RWPE2 (cell line): ENCODE measurements around the gene RHCE.
A peak's percentile ranks its signal among the peaks of the same experiment; 100 is the strongest.
"Not testable (repeated sequence)": the region's sequence is repeated elsewhere in the genome, so short reads cannot be mapped to it uniquely, and the experiment has no call there.

ENCODE experiments used
- ATAC-seq: fragments of 200-7000 bp; cut with Tn5 transposase; 3 replicates; pipeline ENCODE4 v1.9.1; 2021; ENCODE audit warnings: low read depth
- DNase-seq: peaks from one replicate; pipeline ENCODE4 v3.0.0-alpha.2; 2020; ENCODE audit warnings: low spot score
- H3K27ac ChIP-seq: fragments of 450-650 bp; 2 replicates; pipeline ENCODE4 v1.5.1; 2017; ENCODE audit warnings: mild to moderate bottlenecking; ENCODE audit not compliant: poor library complexity, severe bottlenecking
- H3K27me3 ChIP-seq: fragments of 250-450 bp; sonication (Bioruptor Pico); 2 replicates; pipeline ENCODE4 v1.5.1; 2021; ENCODE audit warnings: mild to moderate bottlenecking, moderate library complexity; ENCODE audit not compliant: insufficient read depth, poor library complexity, severe bottlenecking
- H3K36me3 ChIP-seq: fragments of 250-450 bp; sonication (Bioruptor Pico); 2 replicates; pipeline ENCODE4 v1.5.1; 2020; ENCODE audit warnings: low read depth, mild to moderate bottlenecking, moderate library complexity
- H3K4me1 ChIP-seq: fragments of 250-450 bp; sonication (Bioruptor Pico); 2 replicates; pipeline ENCODE4 v1.5.1; 2021; ENCODE audit warnings: mild to moderate bottlenecking, moderate library complexity; ENCODE audit not compliant: insufficient read depth, poor library complexity, severe bottlenecking
- H3K4me3 ChIP-seq: fragments of 250-450 bp; sonication (Bioruptor Pico); 2 replicates; pipeline ENCODE4 v1.5.1; 2021; ENCODE audit warnings: mild to moderate bottlenecking, moderate library complexity; ENCODE audit not compliant: severe bottlenecking
- H3K9me3 ChIP-seq: fragments of 250-450 bp; sonication (Bioruptor Pico); 2 replicates; pipeline ENCODE4 v1.5.1; 2021; ENCODE audit warnings: mild to moderate bottlenecking, moderate library complexity; ENCODE audit not compliant: severe bottlenecking
- TF ChIP-seq, protein P1 (sequence below): fragments of 450-650 bp; IDR thresholded peaks from one replicate; pipeline ENCODE4 v1.5.1; 2017; ENCODE audit warnings: mild to moderate bottlenecking, moderate library complexity; ENCODE audit not compliant: poor library complexity, severe bottlenecking

The RHCE gene

GRCh38 chr1:25342846-25343245, 77.8 kb downstream of the RHCE start:
- ATAC-seq (no peak), DNase-seq (no peak)
- Histone ChIP-seq H3K4me3 (no peak overlapping the region), H3K9me3 (no peaks in the 10 kb centered on the region), H3K4me1 (peaks cover 25% of the 10 kb centered on the region), H3K27ac (peak overlapping the region; percentile 22), H3K36me3 (peaks cover 62% of the 10 kb centered on the region), H3K27me3 (no peaks in the 10 kb centered on the region)
- TF ChIP-seq, protein P1, sequence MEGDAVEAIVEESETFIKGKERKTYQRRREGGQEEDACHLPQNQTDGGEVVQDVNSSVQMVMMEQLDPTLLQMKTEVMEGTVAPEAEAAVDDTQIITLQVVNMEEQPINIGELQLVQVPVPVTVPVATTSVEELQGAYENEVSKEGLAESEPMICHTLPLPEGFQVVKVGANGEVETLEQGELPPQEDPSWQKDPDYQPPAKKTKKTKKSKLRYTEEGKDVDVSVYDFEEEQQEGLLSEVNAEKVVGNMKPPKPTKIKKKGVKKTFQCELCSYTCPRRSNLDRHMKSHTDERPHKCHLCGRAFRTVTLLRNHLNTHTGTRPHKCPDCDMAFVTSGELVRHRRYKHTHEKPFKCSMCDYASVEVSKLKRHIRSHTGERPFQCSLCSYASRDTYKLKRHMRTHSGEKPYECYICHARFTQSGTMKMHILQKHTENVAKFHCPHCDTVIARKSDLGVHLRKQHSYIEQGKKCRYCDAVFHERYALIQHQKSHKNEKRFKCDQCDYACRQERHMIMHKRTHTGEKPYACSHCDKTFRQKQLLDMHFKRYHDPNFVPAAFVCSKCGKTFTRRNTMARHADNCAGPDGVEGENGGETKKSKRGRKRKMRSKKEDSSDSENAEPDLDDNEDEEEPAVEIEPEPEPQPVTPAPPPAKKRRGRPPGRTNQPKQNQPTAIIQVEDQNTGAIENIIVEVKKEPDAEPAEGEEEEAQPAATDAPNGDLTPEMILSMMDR, result no peak

- H3K4me1 ChIP-seq, result peaks cover 25% of the 10 kb centered on the region
- H3K36me3 ChIP-seq, result peaks cover 62% of the 10 kb centered on the region
- H3K27ac ChIP-seq, result no peak overlapping the region
- TF ChIP-seq, protein P1, result no peak
- H3K9me3 ChIP-seq, result no peaks in the 10 kb centered on the region
- H3K27me3 ChIP-seq, result no peaks in the 10 kb centered on the region
- no peak overlapping the region for H3K4me3 ChIP-seq
- no peak for DNase-seq
- ATAC-seq, result no peak
Measured at GRCh38 chr1:25341746-25342145, 78.9 kb downstream of the RHCE start.

DNA sequence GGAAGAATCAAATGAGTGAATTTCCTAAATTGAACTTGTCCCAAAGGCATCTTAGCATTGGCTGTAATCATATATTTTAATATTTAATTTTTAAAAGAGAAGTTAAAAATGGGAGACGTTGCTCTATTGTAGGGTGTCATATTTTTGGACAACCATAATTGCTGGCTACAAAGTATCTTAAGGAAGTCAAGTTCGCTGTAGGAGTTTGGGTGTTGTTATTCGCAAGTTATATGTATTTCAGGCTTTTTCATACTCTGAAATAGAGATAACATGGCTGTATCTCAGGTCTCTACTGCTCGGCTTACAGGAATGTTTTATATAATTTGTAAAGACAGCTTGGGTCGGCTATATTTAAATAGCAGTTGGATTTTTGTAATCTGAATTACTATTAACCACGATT, 81.6 kb downstream of the RHCE start:
- TF ChIP-seq, protein P1, result no peak
- Histone ChIP-seq H3K36me3 (peaks cover 37% of the 10 kb centered on the region), H3K27me3 (no peaks in the 10 kb centered on the region), H3K4me1 (peaks cover 23% of the 10 kb centered on the region), H3K27ac (peak overlapping the region; percentile 92), H3K9me3 (no peaks in the 10 kb centered on the region), H3K4me3 (peak overlapping the region; percentile 90)
- ATAC-seq, result no peak
- no peak for DNase-seq

GRCh38 chr1:25338188-25338981, 82.2 kb downstream of the RHCE start, which contains the start of gene TMEM50A:
TSS of gene TMEM50A (plus strand) at chr1:25338334. CDS start at chr1:25340487, 2,153 bp downstream.
- peak within 1 kb of the TSS; percentile 92 for H3K27ac ChIP-seq
- DNase-seq, result peak; percentile 85
- H3K4me1 ChIP-seq, result peaks cover 17% of the 10 kb centered on the region
- peak; percentile 73 for ATAC-seq
- peaks cover 31% of the 10 kb centered on the region for H3K36me3 ChIP-seq
- TF ChIP-seq, protein P1, result no peak
- no peaks in the 10 kb centered on the region for H3K9me3 ChIP-seq
- no peaks in the 10 kb centered on the region for H3K27me3 ChIP-seq
- H3K4me3 ChIP-seq, result peak within 1 kb of the TSS; percentile 90

DNA sequence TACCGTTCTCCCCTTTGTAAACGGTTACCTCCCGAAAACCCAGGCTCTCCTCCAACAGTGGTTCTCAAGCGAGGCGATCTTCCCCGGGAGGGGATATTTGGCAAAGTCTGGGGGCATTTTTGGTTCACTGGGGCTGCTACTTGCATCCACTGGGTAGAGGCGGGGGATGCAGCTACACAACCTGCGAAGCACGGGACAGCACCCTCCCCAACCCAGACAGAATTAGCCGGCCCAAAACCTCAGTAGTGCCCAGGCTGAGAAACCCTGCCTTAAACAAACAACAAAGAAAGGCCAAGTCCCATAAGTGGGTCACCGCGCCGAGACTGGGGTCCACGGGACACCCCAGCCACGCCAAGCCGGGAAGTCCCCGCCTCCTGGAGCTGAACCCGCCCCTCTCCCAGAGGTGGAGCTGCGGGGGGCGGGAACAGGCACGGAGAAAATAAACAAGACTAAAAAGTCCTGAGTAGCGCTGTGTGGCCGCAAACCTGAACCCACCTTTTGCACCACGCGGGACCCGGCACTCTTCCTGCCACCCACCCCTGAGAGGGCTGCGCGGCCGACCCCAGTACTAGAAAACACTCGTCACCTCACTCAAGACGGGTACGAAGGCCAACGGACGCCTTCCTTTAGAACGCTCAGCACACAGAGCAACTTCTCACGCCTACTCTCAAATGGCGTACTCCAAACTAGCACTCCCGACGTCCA, 83.0 kb downstream of the RHCE start:
- Histone ChIP-seq H3K27ac (peak overlapping the region; percentile 92), H3K4me3 (peak overlapping the region; percentile 90), H3K36me3 (peaks cover 23% of the 10 kb centered on the region)
- H3K27me3 ChIP-seq, DNase-seq, H3K4me1 ChIP-seq, H3K9me3 ChIP-seq: not testable (repeated sequence)
- peak; percentile 68 for ATAC-seq
